Kasumi-1 (cell line): Measurements from ENCODE around the gene EHD1.
"Not testable (repeated sequence)": the region's sequence is repeated elsewhere in the genome, so short reads cannot be mapped to it uniquely, and the experiment has no call there.

ENCODE experiments used
- DNase-seq, 2 experiments: peaks; one replicate each; lab custom pipeline; 2025; lab: John Stamatoyannopoulos, UW

EHD1 gene

DNA sequence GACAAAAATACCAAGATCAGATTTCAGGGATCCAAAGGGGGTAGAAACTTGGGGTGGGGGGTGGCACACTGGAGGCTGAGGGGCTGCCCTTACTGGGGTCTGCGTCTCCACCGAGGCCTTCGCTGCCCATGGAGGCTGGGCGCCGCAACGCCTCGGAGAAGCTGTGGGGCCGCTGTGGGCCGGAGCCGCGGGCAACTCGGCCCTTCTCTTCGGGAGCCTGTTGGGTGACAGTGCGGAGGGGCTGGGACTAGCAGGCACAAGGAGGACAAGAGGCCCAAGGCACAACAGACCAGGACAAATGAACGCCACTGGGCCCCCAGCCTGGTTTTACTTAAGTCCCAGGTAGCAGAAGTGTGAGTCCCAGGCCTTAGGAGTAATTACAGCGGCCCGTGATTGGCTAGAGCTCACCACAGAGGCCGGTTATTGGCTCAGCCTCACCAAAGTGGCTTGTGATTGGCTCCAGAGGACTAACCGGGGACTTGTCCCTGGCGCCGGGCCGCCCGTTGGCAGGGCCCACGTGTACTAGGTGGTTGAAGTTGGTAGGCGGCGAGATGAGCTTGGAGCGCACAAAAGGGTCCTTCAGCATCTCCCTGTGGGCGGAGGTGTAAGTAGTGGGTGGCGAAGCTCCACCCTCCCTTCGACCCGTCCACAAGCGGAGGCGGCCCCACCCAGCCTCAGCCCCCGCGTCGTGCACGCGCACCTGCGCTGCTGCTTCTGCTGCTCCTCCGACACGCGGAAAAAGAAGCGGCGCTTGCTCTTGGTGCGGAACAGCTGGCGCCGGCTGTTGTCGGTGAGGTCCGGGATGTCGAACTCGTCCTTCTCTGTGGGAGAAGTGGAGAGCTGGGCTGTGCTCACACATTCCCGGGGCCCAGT is 51.6 kb downstream of the EHD1 start:
- DNase-seq: no peak

DNA sequence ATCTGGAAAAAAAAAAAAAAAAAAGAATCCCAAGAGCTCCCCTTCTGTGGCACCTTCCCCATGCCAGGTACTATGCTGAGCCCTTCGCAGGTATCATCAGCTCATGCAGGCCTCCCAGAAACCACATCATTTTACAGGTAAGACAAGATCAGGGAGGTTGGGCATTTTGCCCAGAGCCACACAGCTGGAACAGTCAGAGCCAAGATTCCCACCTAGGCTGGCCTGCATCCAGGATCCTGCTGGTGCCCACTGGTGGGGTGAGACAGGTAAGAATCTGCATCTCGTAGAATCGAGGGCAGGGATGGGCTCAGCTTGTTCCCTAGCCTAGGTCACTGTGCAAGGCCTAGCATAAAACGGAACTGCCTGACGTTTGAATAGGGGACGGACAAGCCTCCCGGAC is 52.4 kb downstream of the EHD1 start:
- no peak for DNase-seq

DNA sequence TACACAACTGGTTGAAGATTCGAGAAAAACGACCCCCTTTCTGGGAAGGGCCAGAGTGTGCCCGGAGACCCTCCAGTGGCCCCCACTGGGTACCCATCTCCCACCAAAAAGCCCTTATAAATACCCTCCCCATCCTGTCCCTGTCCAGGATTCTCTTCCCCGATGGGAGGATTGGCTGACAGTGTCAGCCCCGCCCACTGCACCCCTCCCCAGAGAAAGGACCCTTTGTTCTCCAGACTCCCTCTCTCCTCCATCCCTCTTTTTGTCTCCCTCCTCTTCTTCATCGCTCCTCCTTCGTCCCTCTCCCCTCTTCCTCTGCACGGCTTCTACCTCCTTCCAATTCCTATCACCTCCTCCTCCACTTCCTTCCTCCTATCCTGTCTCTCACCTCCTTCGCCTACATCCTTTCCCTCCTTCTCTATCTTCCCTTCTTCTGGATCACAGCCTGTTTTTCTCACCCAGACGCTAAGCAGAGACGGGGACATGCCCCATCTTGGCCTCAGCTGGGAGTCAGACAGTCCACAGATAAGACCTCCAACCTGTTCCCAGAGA is 54.8 kb downstream of the EHD1 start:
- DNase-seq: no peak

DNA sequence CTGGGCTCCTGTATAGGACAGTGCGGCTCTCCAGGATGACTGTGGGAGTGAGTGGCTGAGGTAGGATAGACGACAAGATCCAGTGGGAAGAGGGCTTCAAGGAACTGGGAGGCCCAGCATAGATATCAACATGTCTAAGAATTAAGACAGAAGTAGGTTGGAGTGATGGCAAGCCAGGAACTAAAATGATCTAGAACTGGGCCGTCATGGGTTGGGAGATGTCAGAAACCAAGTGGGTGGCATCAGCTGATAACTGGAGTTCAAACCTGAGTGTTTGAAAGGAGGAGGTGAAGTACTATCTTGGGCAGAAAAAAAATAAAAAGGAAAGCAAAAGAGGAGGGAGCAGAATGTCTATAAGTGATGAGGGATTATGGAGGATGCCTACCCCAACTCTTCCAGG is 60.9 kb downstream of the EHD1 start:
- no peak for DNase-seq

DNA sequence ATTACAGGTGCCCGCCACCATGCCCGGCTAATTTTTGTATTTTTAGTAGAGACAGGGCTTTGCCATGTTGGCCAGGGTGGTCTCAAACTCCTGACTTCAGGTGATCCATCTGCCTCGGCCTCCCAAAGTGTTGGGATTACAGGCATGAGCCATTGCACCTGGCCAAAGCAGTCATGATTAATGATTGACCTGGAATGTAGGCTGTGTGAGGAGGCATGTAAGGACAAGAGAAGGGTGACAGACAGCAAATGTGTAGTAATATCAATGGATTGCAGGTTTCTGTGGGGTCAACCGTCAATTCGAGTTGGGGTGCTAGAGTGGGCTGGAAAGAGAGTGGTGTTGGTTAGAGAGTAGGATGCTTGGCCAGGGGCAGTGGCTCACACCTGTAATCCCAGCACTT is 63.0 kb downstream of the EHD1 start:
- not testable (repeated sequence) for DNase-seq

DNA sequence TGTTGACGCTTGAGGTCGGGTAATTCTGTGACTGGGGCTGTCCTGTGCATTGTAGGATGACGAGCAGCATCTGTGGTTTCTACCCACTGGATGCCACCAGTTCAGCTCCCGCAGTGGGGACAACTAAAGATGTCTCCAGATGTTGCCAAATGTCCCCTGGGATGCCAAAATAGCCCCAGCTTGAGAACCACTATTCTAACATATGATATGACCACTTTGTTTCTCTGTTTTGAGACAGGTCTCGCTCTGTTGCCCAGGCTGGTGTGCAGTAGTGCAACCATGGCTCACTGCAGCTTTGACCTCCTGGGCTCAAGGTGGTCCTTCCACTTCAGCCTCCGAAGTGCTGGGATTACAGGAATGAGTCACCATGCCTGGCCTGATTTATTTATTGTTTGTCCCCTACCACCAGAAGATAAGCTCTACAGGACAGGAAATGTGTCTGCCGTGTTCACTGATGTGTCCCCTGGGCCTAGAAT is 63.7 kb downstream of the EHD1 start:
- DNase-seq: no peak

DNA sequence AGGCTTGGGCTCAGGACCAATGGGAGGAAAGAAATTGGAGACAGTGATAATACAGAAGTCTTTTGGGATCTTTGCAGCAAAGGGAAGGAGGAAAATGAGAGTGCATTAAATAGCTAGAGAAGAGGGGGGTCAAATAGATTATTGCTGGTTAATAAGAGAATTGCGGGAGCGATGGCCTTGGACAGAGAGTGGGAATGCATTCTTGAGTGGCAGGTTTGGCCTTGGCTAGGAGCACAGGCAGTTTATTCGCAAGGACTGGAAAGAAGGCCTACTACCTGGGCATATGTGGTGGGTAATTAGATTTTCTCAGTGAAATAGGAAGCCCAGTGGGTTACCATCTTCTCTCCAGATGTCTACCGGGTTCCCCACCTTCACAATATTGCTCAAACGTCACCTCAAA is 64.6 kb downstream of the EHD1 start:
- DNase-seq: no peak

DNA sequence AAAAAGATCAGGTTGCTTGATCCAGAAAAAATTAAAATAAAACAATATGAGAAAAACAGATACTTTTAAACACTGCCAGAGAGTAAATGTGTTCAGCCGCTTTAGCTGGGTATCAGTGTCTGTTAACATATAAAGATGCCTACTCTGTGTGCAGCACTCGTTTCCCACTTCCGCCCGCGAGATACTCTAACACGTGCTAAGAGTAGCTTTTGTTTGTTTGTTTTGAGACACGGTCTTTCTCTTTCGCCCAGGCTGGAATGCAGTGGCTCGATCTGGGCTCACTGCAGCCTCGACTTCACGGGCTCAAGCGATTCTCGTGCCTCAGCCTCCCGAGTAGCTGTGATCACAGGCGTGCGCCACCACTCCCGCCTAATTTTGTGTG is 67.5 kb downstream of the EHD1 start:
- no peak for DNase-seq

DNA sequence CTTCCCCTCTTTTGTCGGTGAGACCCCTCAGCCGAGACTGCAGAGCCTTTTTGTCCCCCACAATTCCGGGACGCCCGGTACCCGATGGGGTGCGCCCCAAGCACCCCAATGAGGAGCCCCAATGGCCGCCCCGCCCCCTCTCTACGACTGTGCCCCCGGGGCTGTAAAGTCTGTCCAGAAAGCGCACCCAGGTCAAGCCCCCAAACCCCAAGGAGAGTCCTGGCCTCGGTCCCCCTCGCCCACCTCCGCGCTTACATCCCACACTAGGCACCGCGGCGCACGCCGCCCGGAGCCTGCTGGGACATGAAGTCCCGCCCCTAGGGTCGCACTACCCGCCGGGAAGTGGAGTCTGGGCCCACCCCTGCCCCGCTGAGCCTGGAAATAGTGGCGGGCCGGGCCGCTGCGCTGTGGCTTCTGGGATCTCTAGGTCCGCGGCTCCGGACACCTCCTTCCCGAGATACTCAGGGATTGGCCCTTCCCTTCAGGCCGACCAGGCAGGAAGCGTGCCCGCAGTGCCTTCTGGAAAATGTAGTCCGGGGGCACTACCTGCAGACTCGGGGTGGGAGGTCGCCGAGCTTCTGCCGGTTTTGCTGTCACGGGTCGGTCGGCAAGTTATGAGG is 68.0 kb downstream of the EHD1 start, which contains the start of gene MEN1:
MEN1 (minus strand) TSS at position 281 of the 620 bp plus-strand sequence. CDS start 442 bp downstream, outside the sequence.
- DNase-seq: peak; percentile 97 to 98

DNA sequence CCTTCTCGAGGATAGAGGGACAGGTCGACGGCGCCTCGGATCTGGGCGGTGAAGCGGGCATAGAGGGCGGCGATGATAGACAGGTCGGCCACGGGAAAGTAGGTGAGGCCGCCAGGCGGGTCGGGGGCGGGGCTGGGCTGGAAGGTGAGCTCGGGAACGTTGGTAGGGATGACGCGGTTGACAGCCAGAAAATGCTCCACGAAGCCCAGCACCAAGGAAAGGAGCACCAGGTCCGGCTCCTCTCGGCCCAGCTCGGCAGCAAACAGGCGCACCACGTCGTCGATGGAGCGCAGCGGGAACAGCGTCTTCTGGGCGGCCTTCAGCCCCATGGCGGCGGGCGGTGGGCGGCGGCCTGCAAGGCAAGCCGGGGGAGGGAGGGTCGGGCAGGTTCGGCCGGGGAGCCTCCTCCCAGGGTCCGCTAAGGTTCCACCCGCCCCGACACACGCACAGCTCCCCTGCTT is 68.6 kb downstream of the EHD1 start:
- no peak for DNase-seq

DNA sequence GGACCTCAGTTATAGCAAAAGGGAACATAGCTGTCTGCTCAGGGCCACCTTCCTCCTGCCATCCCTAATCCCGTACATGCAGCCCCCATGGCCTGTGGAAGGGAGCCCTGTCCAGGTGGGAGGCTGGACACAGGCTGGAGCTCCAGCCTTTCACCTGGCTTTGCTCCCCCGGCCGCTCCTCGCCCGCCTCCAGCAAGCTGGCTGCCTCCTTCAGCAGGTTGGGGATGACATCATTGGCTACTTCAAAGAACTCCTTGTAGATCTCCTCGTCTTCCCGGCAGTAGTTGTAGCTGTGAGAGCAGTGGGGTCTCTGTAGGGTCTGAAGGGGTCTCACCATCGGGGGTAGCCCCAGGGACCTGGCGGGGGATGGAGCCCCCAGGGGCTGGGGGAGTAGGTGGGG is 72.9 kb downstream of the EHD1 start:
- DNase-seq: no peak

DNA sequence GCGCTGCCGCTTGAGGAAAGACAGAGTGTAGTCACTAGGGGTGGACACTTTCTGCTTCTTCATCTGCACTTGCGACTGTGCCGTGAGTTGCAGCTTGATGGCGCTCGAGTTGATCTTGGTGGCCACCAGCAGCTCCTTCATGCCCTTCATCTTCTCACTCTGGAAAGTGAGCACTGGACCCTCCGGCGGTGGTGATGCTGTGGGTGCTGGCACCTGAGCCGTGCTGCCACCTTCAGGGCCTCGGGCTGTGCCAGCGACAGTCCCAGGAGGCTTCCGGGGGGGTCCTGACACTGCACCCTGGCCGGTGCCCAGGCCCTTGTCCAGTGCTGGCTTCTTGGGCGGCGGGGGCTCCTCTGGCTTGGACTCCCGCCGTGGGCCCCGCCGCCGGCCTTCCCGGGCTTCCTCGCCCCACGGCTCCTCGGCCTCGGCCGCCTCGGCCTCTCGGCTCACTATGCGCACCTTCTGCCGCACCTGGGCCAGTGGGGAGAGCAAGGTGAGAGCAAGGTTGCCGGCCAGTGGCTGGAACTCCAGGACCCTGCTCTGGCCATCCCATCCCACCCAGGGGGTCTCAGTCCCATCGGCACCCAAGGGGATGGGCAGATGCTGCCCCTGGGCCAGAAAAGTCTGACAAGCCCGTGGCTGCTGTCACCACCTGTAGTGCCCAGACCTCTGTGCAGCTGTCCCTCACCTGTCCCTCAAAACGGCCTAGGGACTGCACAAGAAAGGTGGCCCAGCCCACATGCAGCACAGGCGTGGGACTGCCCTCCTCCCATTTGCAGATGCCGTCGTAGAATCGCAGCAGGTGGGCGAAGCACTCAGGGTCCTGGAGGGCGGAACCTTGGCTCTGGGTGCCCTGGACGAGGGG is 73.8 kb downstream of the EHD1 start:
- peak; percentile 18 to 41 for DNase-seq

DNA sequence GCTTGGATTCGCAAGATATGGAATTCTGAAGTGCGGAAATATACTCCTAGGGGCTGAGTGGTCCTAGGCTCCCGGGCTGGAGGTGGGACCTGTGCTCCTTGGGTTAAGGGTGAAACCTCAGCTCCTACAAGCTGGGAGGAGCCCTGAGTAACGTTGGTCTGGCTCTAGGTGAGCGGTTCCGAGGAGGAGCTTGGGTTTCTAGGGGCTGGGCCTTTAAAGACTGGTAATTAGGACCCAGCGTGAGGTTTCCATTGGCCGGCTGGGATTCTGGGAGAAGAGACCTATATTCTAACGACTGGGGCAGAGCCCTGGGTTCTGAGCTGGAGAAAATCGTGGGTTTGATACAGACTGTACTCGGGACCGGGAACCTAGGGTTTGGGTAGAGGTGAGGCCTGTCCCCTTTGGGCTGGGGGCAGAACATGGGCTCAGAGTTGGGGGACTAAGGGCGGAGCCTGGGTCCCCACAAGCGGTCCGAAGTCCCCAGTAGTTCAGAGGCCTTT is 74.5 kb downstream of the EHD1 start:
- DNase-seq: no peak

DNA sequence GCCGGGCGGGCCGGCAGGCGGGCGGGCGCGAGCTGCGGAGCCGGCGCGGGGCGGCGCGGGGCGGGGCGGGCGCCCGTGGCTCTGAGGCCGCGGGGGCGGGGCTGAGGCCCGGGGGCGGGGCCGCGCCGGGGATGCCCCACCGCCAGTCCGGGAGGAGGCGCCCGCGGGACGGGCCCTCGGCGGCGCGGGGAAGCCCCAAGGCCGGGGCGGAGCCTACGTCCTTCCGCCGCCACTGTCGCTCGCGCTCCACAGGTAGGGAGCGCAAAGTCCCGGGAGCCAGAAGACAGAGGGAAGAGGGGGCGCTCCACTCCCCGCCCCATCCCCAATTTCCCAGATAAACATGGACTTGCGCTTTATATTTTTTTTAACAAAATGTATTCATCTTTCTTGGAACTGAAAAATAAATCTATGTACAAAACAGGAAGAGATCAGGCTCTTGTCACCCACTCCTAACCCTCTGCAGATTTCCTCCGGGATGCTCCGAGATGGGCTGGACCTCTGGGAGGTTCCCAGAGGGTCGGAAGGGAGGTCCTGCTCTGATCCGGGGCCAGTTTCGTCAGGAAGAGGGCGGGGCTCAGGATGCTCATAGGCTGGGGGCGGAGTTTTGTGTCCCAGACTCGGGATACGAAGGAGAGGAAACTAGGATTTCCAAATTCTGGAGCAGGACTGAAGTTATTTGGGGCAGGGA is 75.1 kb downstream of the EHD1 start, which contains the start of gene MAP4K2:
MAP4K2 (minus strand) TSS at position 57 of the 688 bp plus-strand sequence. CDS start 65 bp downstream, outside the sequence.
- DNase-seq: peak; percentile 69 to 73

DNA sequence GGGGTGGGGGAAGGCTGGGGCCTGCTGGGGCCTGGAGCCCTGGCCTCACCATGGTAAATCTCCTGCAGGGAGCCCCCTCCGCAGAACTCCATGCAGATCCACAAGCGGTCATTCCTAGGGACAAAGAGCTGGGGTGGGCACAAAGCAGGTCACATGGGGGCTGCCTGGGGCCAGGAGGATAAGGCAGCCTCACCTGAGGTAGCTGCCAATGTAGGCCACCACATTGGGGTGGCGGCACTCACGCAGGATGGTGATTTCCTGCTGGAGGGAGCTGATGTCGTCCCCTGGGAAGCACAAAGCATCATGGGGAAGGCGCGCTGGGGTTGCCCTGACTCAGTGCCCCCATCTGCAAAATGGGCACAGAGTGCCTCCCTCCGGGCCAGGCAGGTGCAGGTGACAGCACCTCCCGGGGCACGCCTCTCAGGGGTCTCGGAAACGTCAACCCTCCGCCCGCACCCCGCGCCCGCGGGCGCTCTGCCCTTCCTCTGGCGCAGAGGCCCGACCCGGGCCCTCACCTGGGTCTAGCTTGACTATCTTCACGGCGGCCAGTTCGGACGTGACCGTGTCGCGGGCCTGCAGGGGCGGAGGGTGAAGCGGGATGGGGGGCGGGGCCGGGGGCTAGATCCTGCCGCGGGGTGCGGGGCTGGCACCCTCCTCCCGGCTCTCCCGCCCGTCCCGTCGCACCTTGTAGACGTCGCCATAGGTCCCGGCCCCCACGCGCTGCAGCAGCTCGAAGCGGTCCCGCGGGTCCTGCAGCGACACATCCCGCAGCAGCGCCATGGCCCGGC is 75.9 kb downstream of the EHD1 start:
- DNase-seq: peak in 1 of 2 experiments; percentile 47
